Mammary epithelial cell (primary cell): ENCODE results near the gene INHBB.

ENCODE experiments used
- EZH2 ChIP-seq: IDR thresholded peaks from 2 replicates; pipeline ENCODE4 v1.6.1; 2012; ENCODE audit warnings: low read length, inconsistent platforms, borderline replicate concordance
- TF ChIP-seq, protein P1 (sequence below), 2 donors: IDR thresholded peaks in 1 of 2; conservative IDR thresholded peaks in 1 of 2; 2 replicates each; pipeline ENCODE4 v1.5.1; 2011 to 2012; ENCODE audit warnings: inconsistent platforms in 2 of 2, low read length in 2 of 2, mild to moderate bottlenecking in 2 of 2, control low read depth in 1 of 2, low read depth in 1 of 2; ENCODE audit not compliant: insufficient read depth in 1 of 2; ENCODE audit errors: extremely low read depth in 1 of 2

DNA sequence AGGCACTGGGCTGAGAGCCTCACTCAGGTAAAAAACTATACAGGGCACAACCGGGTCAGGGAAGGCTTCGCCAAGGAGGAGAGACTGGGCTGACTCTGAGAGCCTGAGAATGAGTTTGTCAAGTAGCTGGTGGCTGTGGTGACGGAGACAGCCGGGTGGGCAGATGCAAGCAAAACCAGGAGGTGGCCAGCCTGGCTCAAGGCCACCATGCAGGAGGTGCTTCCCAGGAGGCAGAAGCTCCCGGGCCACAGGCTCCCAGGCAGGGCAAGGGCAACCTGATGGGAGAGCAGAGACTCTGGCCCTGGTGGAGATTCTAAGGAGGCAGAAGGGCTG lies 2.9 kb upstream of the INHBB start:
- TF ChIP-seq, protein P1, sequence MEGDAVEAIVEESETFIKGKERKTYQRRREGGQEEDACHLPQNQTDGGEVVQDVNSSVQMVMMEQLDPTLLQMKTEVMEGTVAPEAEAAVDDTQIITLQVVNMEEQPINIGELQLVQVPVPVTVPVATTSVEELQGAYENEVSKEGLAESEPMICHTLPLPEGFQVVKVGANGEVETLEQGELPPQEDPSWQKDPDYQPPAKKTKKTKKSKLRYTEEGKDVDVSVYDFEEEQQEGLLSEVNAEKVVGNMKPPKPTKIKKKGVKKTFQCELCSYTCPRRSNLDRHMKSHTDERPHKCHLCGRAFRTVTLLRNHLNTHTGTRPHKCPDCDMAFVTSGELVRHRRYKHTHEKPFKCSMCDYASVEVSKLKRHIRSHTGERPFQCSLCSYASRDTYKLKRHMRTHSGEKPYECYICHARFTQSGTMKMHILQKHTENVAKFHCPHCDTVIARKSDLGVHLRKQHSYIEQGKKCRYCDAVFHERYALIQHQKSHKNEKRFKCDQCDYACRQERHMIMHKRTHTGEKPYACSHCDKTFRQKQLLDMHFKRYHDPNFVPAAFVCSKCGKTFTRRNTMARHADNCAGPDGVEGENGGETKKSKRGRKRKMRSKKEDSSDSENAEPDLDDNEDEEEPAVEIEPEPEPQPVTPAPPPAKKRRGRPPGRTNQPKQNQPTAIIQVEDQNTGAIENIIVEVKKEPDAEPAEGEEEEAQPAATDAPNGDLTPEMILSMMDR (conservative IDR thresholded peaks at IDR 0.05 in 1 of 2, IDR thresholded peaks at IDR 0.05 in 1 of 2; ENCODE audit: extremely low read depth in 1 of 2, insufficient read depth in 1 of 2, low read depth in 1 of 2, low read length in 2 of 2) = no peak
- peak; percentile 3 for TF ChIP-seq EZH2
